ENCODE results near the gene CLCN7. TPM values are rescaled to one million over a fixed set of nuclear protein-coding genes. Genes with fewer than 3 reads are reported as not detected.

CLCN7 gene
- total and polyA plus RNA-seq, 2 donors (not counting 3 experiments of a cell fraction or from before 2014, with no cell fraction given), result 59.8 to 94.9 TPM

- no peak overlapping the region for H3K4me3 ChIP-seq (replicated peaks in 1 of 3; ENCODE audit: insufficient read depth in 1 of 3, low read depth in 1 of 3, low read length in 3 of 3)
- H3K27me3 ChIP-seq (ENCODE audit: control insufficient read depth in 2 of 2, insufficient read depth in 2 of 2, low read length in 2 of 2), result no peaks in the 10 kb centered on the region
- H2AFZ ChIP-seq (ENCODE audit: low read depth, low read length), result no peak overlapping the region
- H3K9me3 ChIP-seq (replicated peaks; ENCODE audit: control insufficient read depth, insufficient read depth, low read length), result no peaks in the 10 kb centered on the region
- intact Hi-C loops (cut with micrococcal nuclease) (no loop called here), dilution Hi-C loops (cut with MboI; ENCODE audit: extremely low pct_ligation_motif_present, low sequenced_read_pairs) (no loop called here)
- ChIA-PET CTCF (no interaction called here), POLR2A (no interaction called here)
- no TSS peak for BruUV-seq (replicated peaks)
- FAIRE-seq, result no peak
- no peak overlapping the region for H3K27ac ChIP-seq (ENCODE audit: insufficient read depth, low read depth, low read length)
- H3K36me3 ChIP-seq (ENCODE audit: control insufficient read depth in 2 of 2, extremely low read depth in 1 of 2, insufficient read depth in 2 of 2, low read length in 2 of 2), result peaks cover 0 to 31% of the 10 kb centered on the region in 2 experiments
- no peak overlapping the region for H3K4me2 ChIP-seq (ENCODE audit: insufficient read depth, low read length)
- H4K20me1 ChIP-seq (replicated peaks; ENCODE audit: control insufficient read depth, extremely low read depth, insufficient read depth, low read length), result no peaks in the 10 kb centered on the region
- H3K9ac ChIP-seq (replicated peaks; ENCODE audit: extremely low read depth, insufficient read depth, low read length), result no peak overlapping the region
- TF ChIP-seq, protein P1, sequence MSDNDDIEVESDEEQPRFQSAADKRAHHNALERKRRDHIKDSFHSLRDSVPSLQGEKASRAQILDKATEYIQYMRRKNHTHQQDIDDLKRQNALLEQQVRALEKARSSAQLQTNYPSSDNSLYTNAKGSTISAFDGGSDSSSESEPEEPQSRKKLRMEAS (IDR thresholded peaks at IDR 0.05; ENCODE audit: insufficient read depth, insufficient read length), result no peak
- no peak for TF ChIP-seq FOS (IDR thresholded peaks at IDR 0.05; ENCODE audit: borderline replicate concordance, insufficient read depth, low read length)
- no peak for TF ChIP-seq MYC (IDR thresholded peaks at IDR 0.05; ENCODE audit: low read depth, low read length)
- TF ChIP-seq EZH2 (IDR thresholded peaks at IDR 0.05; ENCODE audit: borderline replicate concordance, low read depth, low read length, severe bottlenecking), result no peak
- no peak for TF ChIP-seq GATA2 (IDR thresholded peaks at IDR 0.05; ENCODE audit: insufficient read depth, insufficient read length, low read depth, low read length)
- no peak for TF ChIP-seq POLR2AphosphoS5 (IDR thresholded peaks at IDR 0.05; ENCODE audit: insufficient read depth, low read depth, low read length)
- TF ChIP-seq CTCF (IDR thresholded peaks at IDR 0.05; ENCODE audit: extremely low read depth in 1 of 2, insufficient read depth in 1 of 2, low read depth in 1 of 2, low read length in 2 of 2), result no peak
- no peak for TF ChIP-seq JUN (IDR thresholded peaks at IDR 0.05; ENCODE audit: borderline replicate concordance, insufficient read depth, insufficient read length, low read depth)
- no peak for TF ChIP-seq POLR2A (IDR thresholded peaks at IDR 0.05; ENCODE audit: low read depth, low read length)
- no peak for DNase-seq (ENCODE audit: low read depth, low spot score)
- H3K9me1 ChIP-seq (replicated peaks; ENCODE audit: control insufficient read depth, extremely low read depth, insufficient read depth, low read length), result no peaks in the 10 kb centered on the region
- no peaks in the 10 kb centered on the region for H3K79me2 ChIP-seq (ENCODE audit: control insufficient read depth, insufficient read depth, low read length)
- no peaks in the 10 kb centered on the region for H3K4me1 ChIP-seq (ENCODE audit: control insufficient read depth, extremely low read depth, insufficient read depth, low read length)
These were observed 13.7 kb downstream of the CLCN7 start for GRCh38 chr16:1461146-1461545.
